H1 (cell line): ENCODE results near the gene ILF3. TPM values are rescaled to one million over a fixed set of nuclear protein-coding genes. Genes with fewer than 3 reads are reported as not detected.

Experiments
- CTCF ChIA-PET: fragments of 300-600 bp; sonication (Branson Sonifier 250); formaldehyde crosslinking; loops from one replicate; lab custom pipeline; 2021; ENCODE audit not compliant: partially characterized antibody; lab: Charles Lee
- POLR2A ChIA-PET: fragments of 300-600 bp; sonication (Branson Sonifier 250); formaldehyde crosslinking; loops from one replicate; lab custom pipeline; 2021; ENCODE audit warnings: inconsistent platforms; ENCODE audit not compliant: partially characterized antibody; lab: Charles Lee
- DNase-seq, 2 experiments: peaks; one replicate each; pipeline versions ENCODE4 v3.0.0 to v3.0.0-alpha.2; 2010 to 2022; ENCODE audit warnings: low spot score in 2 of 2, low read depth in 1 of 2, mixed read lengths in 1 of 2
- FAIRE-seq: peaks from 2 replicates; lab custom pipeline; 2011; peaks lifted over from hg19 to GRCh38; lab: Jason Lieb, UNC
- H2AFZ ChIP-seq: 2 replicates; pipeline ENCODE4 v1.8.1; 2012; ENCODE audit warnings: low read length, inconsistent platforms
- H2AK5ac ChIP-seq: 2 replicates; pipeline ENCODE4 v1.6.1; 2013; ENCODE audit warnings: low read depth, low read length
- H2BK120ac ChIP-seq: replicated peaks from 2 replicates; pipeline ENCODE3; 2013; ENCODE audit warnings: low read depth, low read length, inconsistent platforms
- H2BK12ac ChIP-seq: 2 replicates; pipeline ENCODE4 v1.6.1; 2013; ENCODE audit warnings: low read depth, low read length
- H2BK15ac ChIP-seq: 2 replicates; pipeline ENCODE4 v1.6.1; 2013; ENCODE audit warnings: low read length
- H2BK20ac ChIP-seq: 2 replicates; pipeline ENCODE4 v1.6.1; 2013; ENCODE audit warnings: low read length
- H2BK5ac ChIP-seq: 2 replicates; pipeline ENCODE4 v1.6.1; 2013; ENCODE audit warnings: low read depth, low read length
- H3K14ac ChIP-seq: 2 replicates; pipeline ENCODE4 v1.6.1; 2013; ENCODE audit warnings: inconsistent platforms; ENCODE audit not compliant: insufficient read length
- H3K18ac ChIP-seq: 2 replicates; pipeline ENCODE4 v1.6.1; 2013; ENCODE audit warnings: low read length; ENCODE audit errors: extremely low read depth
- H3K23ac ChIP-seq: 2 replicates; pipeline ENCODE4 v1.6.1; 2013; ENCODE audit warnings: inconsistent platforms; ENCODE audit not compliant: insufficient read length
- H3K23me2 ChIP-seq: 2 replicates; pipeline ENCODE4 v1.6.1; 2013; ENCODE audit warnings: low read depth, low read length
- H3K27ac ChIP-seq: 2 replicates; pipeline ENCODE4 v1.6.1; 2011; ENCODE audit warnings: low read depth, low read length, inconsistent platforms
- H3K27me3 ChIP-seq, 4 experiments: replicated peaks in 1 of 4; 1 replicate in 1 of 4; 2 replicates in 3 of 4; pipeline versions ENCODE4 v1.6.1 to v1.8.1; 2011 to 2013; ENCODE audit warnings: low read length in 3 of 4, mild to moderate bottlenecking in 3 of 4, inconsistent platforms in 2 of 4, mixed read lengths in 2 of 4, moderate library complexity in 1 of 4; ENCODE audit not compliant: control insufficient read depth in 3 of 4, insufficient read depth in 3 of 4; ENCODE audit errors: extremely low read depth in 1 of 4
- H3K36me3 ChIP-seq, 4 experiments: 2 replicates each; pipeline versions ENCODE4 v1.6.1 to v1.8.1; 2011 to 2013; ENCODE audit warnings: mild to moderate bottlenecking in 4 of 4, low read length in 3 of 4, moderate library complexity in 2 of 4, control low read depth in 1 of 4, inconsistent platforms in 1 of 4; ENCODE audit not compliant: insufficient read depth in 4 of 4, control insufficient read depth in 2 of 4
- H3K4ac ChIP-seq: replicated peaks from 2 replicates; pipeline ENCODE3; 2013; ENCODE audit warnings: low read length, low read depth, mixed read lengths, inconsistent platforms; ENCODE audit not compliant: insufficient read length
- H3K4me1 ChIP-seq, 4 experiments: replicated peaks in 1 of 4; 1 replicate in 1 of 4; 2 replicates in 3 of 4; pipeline versions ENCODE4 v1.6.1 to v1.8.1; 2011 to 2013; ENCODE audit warnings: low read length in 3 of 4, inconsistent platforms in 2 of 4, mixed read lengths in 1 of 4; ENCODE audit not compliant: insufficient read depth in 4 of 4, control insufficient read depth in 3 of 4
- H3K4me2 ChIP-seq, 2 experiments: 2 replicates each; pipeline versions ENCODE4 v1.6.1 to v1.8.1; 2011 to 2013; ENCODE audit warnings: low read depth in 2 of 2, low read length in 2 of 2, control low read depth in 1 of 2, inconsistent platforms in 1 of 2, mild to moderate bottlenecking in 1 of 2; ENCODE audit not compliant: insufficient read depth in 1 of 2
- H3K4me3 ChIP-seq, 4 experiments: fragments of 200-600, 300-600 bp in 1 of 4; sonication (generic), shearing (Covaris generic), sonication (Bioruptor Twin) in 1 of 4; 2 replicates each; pipeline versions ENCODE4 v1.5.1 to v1.8.1; 2011 to 2016; ENCODE audit warnings: low read length in 4 of 4, low read depth in 3 of 4, control low read depth in 2 of 4, inconsistent platforms in 2 of 4, mild to moderate bottlenecking in 2 of 4, mixed read lengths in 1 of 4, moderate library complexity in 1 of 4; ENCODE audit not compliant: insufficient read depth in 2 of 4; ENCODE audit errors: extremely low read depth in 1 of 4
- H3K56ac ChIP-seq: replicated peaks from 2 replicates; pipeline ENCODE3; 2013; ENCODE audit warnings: low read depth, mild to moderate bottlenecking, mixed read lengths, low read length, inconsistent platforms; ENCODE audit not compliant: insufficient read length
- H3K79me1 ChIP-seq: 2 replicates; pipeline ENCODE4 v1.6.1; 2013; ENCODE audit warnings: low read depth, low read length, control low read depth
- H3K79me2 ChIP-seq, 2 experiments: 2 replicates each; pipeline versions ENCODE4 v1.6.1 to v1.8.1; 2012 to 2013; ENCODE audit warnings: low read length in 2 of 2, mild to moderate bottlenecking in 2 of 2, inconsistent platforms in 1 of 2; ENCODE audit not compliant: insufficient read depth in 2 of 2, control insufficient read depth in 1 of 2
- H3K9ac ChIP-seq, 4 experiments: replicated peaks in 1 of 4; 1 replicate in 1 of 4; 2 replicates in 3 of 4; pipeline versions ENCODE4 v1.6.1 to v1.8.1; 2011 to 2013; ENCODE audit warnings: low read depth in 3 of 4, low read length in 3 of 4, control low read depth in 2 of 4, mild to moderate bottlenecking in 2 of 4, moderate library complexity in 2 of 4, inconsistent platforms in 1 of 4; ENCODE audit errors: extremely low read depth in 1 of 4
- H3K9me3 ChIP-seq, 2 experiments: 2 replicates each; pipeline versions ENCODE4 v1.6.1 to v1.8.1; 2012 to 2013; ENCODE audit warnings: mild to moderate bottlenecking in 2 of 2, moderate library complexity in 2 of 2, control low read depth in 1 of 2, inconsistent platforms in 1 of 2, low read depth in 1 of 2, low read length in 1 of 2, mixed read lengths in 1 of 2; ENCODE audit not compliant: insufficient read depth in 2 of 2
- H4K20me1 ChIP-seq, 2 experiments: replicated peaks in 1 of 2; 2 replicates each; pipeline versions ENCODE3 to v1.8.1; 2011 to 2013; ENCODE audit warnings: inconsistent platforms in 2 of 2, low read length in 2 of 2, mild to moderate bottlenecking in 1 of 2; ENCODE audit not compliant: insufficient read depth in 2 of 2, control insufficient read depth in 1 of 2
- H4K5ac ChIP-seq: 2 replicates; pipeline ENCODE4 v1.6.1; 2013; ENCODE audit warnings: low read length, low read depth, mixed read lengths, inconsistent platforms; ENCODE audit not compliant: insufficient read length
- H4K8ac ChIP-seq: 2 replicates; pipeline ENCODE4 v1.8.0; 2013; ENCODE audit warnings: mild to moderate bottlenecking, moderate library complexity, low read length, inconsistent platforms; ENCODE audit not compliant: insufficient read depth; ENCODE audit errors: extremely low read depth
- H4K91ac ChIP-seq: replicated peaks from 2 replicates; pipeline ENCODE3; 2013; ENCODE audit warnings: low read length, mixed read lengths, inconsistent platforms; ENCODE audit not compliant: insufficient read length
- RAD21 ChIP-seq, 2 experiments: IDR thresholded peaks in 1 of 2; conservative IDR thresholded peaks in 1 of 2; 2 replicates each; pipeline ENCODE4 v1.6.1; 2011; ENCODE audit warnings: low read depth in 2 of 2, low read length in 2 of 2, improper control_type of control experiment in 1 of 2, inconsistent platforms in 1 of 2, mild to moderate bottlenecking in 1 of 2, moderate library complexity in 1 of 2
- TAF7 ChIP-seq: optimal IDR thresholded peaks from 2 replicates; pipeline ENCODE3; 2011; ENCODE audit warnings: low read depth, mild to moderate bottlenecking, inconsistent platforms, low read length, moderate library complexity, borderline replicate concordance
- WGBS, 2 experiments: shearing (Covaris generic) in 1 of 2; methylation state at CpG; one replicate each; pipeline versions ENCODE4 v1.1.6 to v1.1.7; 2013 to 2015; ENCODE audit warnings: low lambda C conversion rate in 2 of 2, mixed read lengths in 2 of 2, inconsistent platforms in 1 of 2, low coverage in 1 of 2, missing lambda C conversion rate in 1 of 2; ENCODE audit not compliant: insufficient replicate concordance in 2 of 2, insufficient coverage in 1 of 2, insufficient read length in 1 of 2; ENCODE audit errors: extremely low coverage in 1 of 2, missing lambda C conversion rate in 1 of 2; 5-methylcytosine and 5-hydroxymethylcytosine counted together
- polyA plus RNA-seq, 7 experiments: library from polyadenylated mRNA; depleted of rRNA in 3 of 7; stranded (reverse) in 5 of 7; unstranded in 2 of 7; fragments of >200 nt in 5 of 7; fragments of 200-250 nt in 2 of 7; gene quantifications; 1 replicate in 5 of 7; 2 replicates in 1 of 7; 4 replicates in 1 of 7; pipeline versions ENCODE4 v1.2.1 to v1.2.3, GENCODE V29; 2011 to 2013; ENCODE audit warnings: missing spikeins in 2 of 7, mixed read lengths in 2 of 7
- total RNA-seq: library from RNA; stranded (reverse); fragmentation: NEBNext Ultra II Directional; extraction: Animal tissue kit (Norgen Biotek cat#: 25700); gene quantifications from 2 replicates; pipeline ENCODE4 v1.2.1, GENCODE V29; 2021
- TF ChIP-seq, protein P1 (sequence below), 3 experiments: IDR thresholded peaks; 1 replicate in 2 of 3; 2 replicates in 1 of 3; pipeline versions ENCODE4 v1.5.1 to v1.6.1; 2011; ENCODE audit warnings: low read length in 3 of 3, mild to moderate bottlenecking in 3 of 3, inconsistent platforms in 2 of 3, low read depth in 1 of 3, moderate library complexity in 1 of 3; ENCODE audit not compliant: insufficient read depth in 1 of 3; ENCODE audit errors: control extremely low read depth in 1 of 3

ILF3 gene
- total and polyA plus RNA-seq, 2 of the 8 experiments (the other 6 are each of a cell fraction or from before 2014, with no cell fraction given), result 291 to 695 TPM

DNA sequence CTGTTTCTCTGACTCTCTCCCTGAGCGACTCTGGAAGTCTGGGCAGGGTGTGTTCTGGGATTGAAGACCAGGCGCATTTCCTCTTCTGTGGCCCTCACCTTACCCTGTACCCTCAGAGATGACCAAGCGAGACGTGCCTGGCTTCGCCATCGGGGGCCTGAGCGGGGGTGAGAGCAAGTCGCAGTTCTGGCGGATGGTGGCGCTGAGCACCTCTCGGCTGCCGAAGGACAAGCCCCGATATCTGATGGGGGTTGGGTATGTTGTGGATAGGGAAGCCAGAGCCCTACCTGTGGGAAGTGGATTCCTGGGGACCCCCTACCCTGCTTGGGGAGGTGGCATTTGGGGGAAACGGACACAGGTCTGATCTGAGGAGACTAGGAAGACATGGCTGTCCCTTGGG, 57.9 kb downstream of the ILF3 start:
- H3K23ac ChIP-seq, result no peak overlapping the region
- H2BK120ac ChIP-seq, result no peak overlapping the region
- H3K79me1 ChIP-seq, result no peaks in the 10 kb centered on the region
- H3K9ac ChIP-seq, result no peak overlapping the region
- peaks cover 0 to 2% of the 10 kb centered on the region in 2 experiments for H4K20me1 ChIP-seq
- no peak overlapping the region for H3K4ac ChIP-seq
- 81% methylated on average over 14 of the region's 14 CpGs; no CpG with 5 or more reads in 1 of the 2 experiments for WGBS, 2 experiments
- H3K4me1 ChIP-seq, result no peaks in the 10 kb centered on the region
- DNase-seq (peak in 1 of 2 experiments; percentile 66), FAIRE-seq (no peak)
- no peak overlapping the region for H2AK5ac ChIP-seq
- H3K23me2 ChIP-seq, result no peaks in the 10 kb centered on the region
- H4K5ac ChIP-seq, result no peak overlapping the region
- H3K56ac ChIP-seq, result no peak overlapping the region
- H3K4me3 ChIP-seq, result no peak overlapping the region
- H4K91ac ChIP-seq, result no peak overlapping the region
- H4K8ac ChIP-seq, result no peak overlapping the region
- no peak overlapping the region for H2BK15ac ChIP-seq
- no peak overlapping the region for H2AFZ ChIP-seq
- H3K18ac ChIP-seq, result no peak overlapping the region
- H2BK12ac ChIP-seq, result no peak overlapping the region
- no peaks in the 10 kb centered on the region for H3K9me3 ChIP-seq
- no peak overlapping the region for H2BK20ac ChIP-seq
- H3K14ac ChIP-seq, result no peak overlapping the region
- peaks cover 0 to 15% (median 4%) of the 10 kb centered on the region in 4 experiments; a peak in 4 of 8 replicates for H3K36me3 ChIP-seq
- ChIA-PET CTCF (interaction anchor here (1.0 to 1.6 kb wide), 7 partner anchors 12 to 200 kb away, joined by 3 to 6 read pairs (median 4); no protein-coding TSS in a partner anchor), POLR2A (interaction anchor here (3.7 to 55.9 kb wide), 2 partner anchors 11 to 43 kb away, joined by 16 to 1874 read pairs; partner anchors contain the start of genes ILF3 and QTRT1)
- TF ChIP-seq, protein P1, sequence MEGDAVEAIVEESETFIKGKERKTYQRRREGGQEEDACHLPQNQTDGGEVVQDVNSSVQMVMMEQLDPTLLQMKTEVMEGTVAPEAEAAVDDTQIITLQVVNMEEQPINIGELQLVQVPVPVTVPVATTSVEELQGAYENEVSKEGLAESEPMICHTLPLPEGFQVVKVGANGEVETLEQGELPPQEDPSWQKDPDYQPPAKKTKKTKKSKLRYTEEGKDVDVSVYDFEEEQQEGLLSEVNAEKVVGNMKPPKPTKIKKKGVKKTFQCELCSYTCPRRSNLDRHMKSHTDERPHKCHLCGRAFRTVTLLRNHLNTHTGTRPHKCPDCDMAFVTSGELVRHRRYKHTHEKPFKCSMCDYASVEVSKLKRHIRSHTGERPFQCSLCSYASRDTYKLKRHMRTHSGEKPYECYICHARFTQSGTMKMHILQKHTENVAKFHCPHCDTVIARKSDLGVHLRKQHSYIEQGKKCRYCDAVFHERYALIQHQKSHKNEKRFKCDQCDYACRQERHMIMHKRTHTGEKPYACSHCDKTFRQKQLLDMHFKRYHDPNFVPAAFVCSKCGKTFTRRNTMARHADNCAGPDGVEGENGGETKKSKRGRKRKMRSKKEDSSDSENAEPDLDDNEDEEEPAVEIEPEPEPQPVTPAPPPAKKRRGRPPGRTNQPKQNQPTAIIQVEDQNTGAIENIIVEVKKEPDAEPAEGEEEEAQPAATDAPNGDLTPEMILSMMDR (IDR thresholded peaks at IDR 0.05; ENCODE audit: control extremely low read depth in 1 of 3, insufficient read depth in 1 of 3, low read depth in 1 of 3, low read length in 3 of 3), result peak; percentile 44 to 73 (median 55)
- TF ChIP-seq RAD21 (IDR thresholded peaks at IDR 0.05 in 1 of 2, conservative IDR thresholded peaks at IDR 0.05 in 1 of 2; ENCODE audit: low read depth in 2 of 2, low read length in 2 of 2) (peak; percentile 47 to 65; a peak in 3 of 4 replicates), TAF7 (no peak)
- H3K27ac ChIP-seq, result no peak overlapping the region
- no peak overlapping the region for H2BK5ac ChIP-seq
- H3K4me2 ChIP-seq, result no peak overlapping the region
- no peaks in the 10 kb centered on the region for H3K27me3 ChIP-seq
- H3K79me2 ChIP-seq, result no peaks in the 10 kb centered on the region
